ENCODE measurements around the gene MAP3K8.

- TF ChIP-seq CTCF (IDR thresholded peaks at IDR 0.05): no peak
- no peak for TF ChIP-seq POLR2AphosphoS5 (IDR thresholded peaks at IDR 0.05; ENCODE audit: low read depth, low read length)
- TF ChIP-seq REST (IDR thresholded peaks at IDR 0.05; ENCODE audit: insufficient read depth in 1 of 2, low read depth in 2 of 2, low read length in 1 of 2): no peak
- no peak for TF ChIP-seq TCF7L2 (IDR thresholded peaks at IDR 0.05; ENCODE audit: low read depth, low read length)
- TF ChIP-seq SIN3A (IDR thresholded peaks at IDR 0.05; ENCODE audit: borderline replicate concordance, insufficient read depth, low read depth, low read length): no peak
Observed at GRCh38 chr10:30389543-30389942, 44.4 kb upstream of the MAP3K8 start.

Measured in Panc1 (cell line).